Measurements from ENCODE around the gene EXOC3L2.
A peak's percentile ranks its signal among the peaks of the same experiment; 100 is the strongest.
"Not testable (repeated sequence)": the region's sequence is repeated elsewhere in the genome, so short reads cannot be mapped to it uniquely, and the experiment has no call there.

Gene EXOC3L2

GRCh38 chr19:45254044-45254531 lies 8.9 kb upstream of the EXOC3L2 start:
- no peak for DNase-seq

- no peak for DNase-seq
Measured at GRCh38 chr19:45253396-45254027, 8.3 kb upstream of the EXOC3L2 start.

- no peak for DNase-seq
Measured at GRCh38 chr19:45251452-45252354, 6.5 kb upstream of the EXOC3L2 start.

- DNase-seq: peak; percentile 50
Measured at GRCh38 chr19:45250832-45251451, 5.7 kb upstream of the EXOC3L2 start, which contains the start of gene MARK4. Gene MARK4, plus strand, starts transcription at chr19:45251271. Its CDS starts 318 bp downstream, at chr19:45251589.

- no peak for DNase-seq
Measured at GRCh38 chr19:45250216-45250831, 5.1 kb upstream of the EXOC3L2 start.

GRCh38 chr19:45249261-45250033 lies 4.2 kb upstream of the EXOC3L2 start:
- DNase-seq: no peak

GRCh38 chr19:45247136-45247535 lies 1.9 kb upstream of the EXOC3L2 start:
- no peak for DNase-seq

GRCh38 chr19:45245826-45246225 lies 619 bp upstream of the EXOC3L2 start:
- no peak for DNase-seq

GRCh38 chr19:45244133-45244794 lies 943 bp downstream of the EXOC3L2 start:
- DNase-seq: no peak

- DNase-seq: no peak
Measured at GRCh38 chr19:45243144-45243732, 2.0 kb downstream of the EXOC3L2 start.

- no peak for DNase-seq
Measured at GRCh38 chr19:45238556-45238955, 6.7 kb downstream of the EXOC3L2 start.

- no peak for DNase-seq
Measured at GRCh38 chr19:45235485-45235884, 9.7 kb downstream of the EXOC3L2 start.

GRCh38 chr19:45234089-45234869 lies 10.9 kb downstream of the EXOC3L2 start:
- DNase-seq: no peak

GRCh38 chr19:45231891-45232290 lies 13.3 kb downstream of the EXOC3L2 start:
- no peak for DNase-seq

- not testable (repeated sequence) for DNase-seq
Measured at GRCh38 chr19:45229056-45229455, 16.2 kb downstream of the EXOC3L2 start.

GRCh38 chr19:45224645-45225044 lies 20.6 kb downstream of the EXOC3L2 start:
- DNase-seq: no peak

GRCh38 chr19:45223879-45224278 lies 21.3 kb downstream of the EXOC3L2 start:
- no peak for DNase-seq

- no peak for DNase-seq
Measured at GRCh38 chr19:45222724-45223123, 22.5 kb downstream of the EXOC3L2 start.

GRCh38 chr19:45218911-45219743 lies 26.1 kb downstream of the EXOC3L2 start:
- no peak for DNase-seq
